Right atrium auricular region (tissue), 2 donors: ENCODE measurements around the gene EDDM3A. TPM values are rescaled to one million over a fixed set of nuclear protein-coding genes. Genes with fewer than 3 reads are reported as not detected.

Experiments
- DNase-seq: peaks from one replicate; pipeline ENCODE4 v3.0.0-alpha.2; 2019; ENCODE audit warnings: low spot score
- H3K27ac ChIP-seq, 2 donors: fragments of 200-600 bp; sonication (generic); 1 replicate in 1 of 2; 2 replicates in 1 of 2; pipeline ENCODE4 v1.5.1; 2016 to 2019
- H3K27me3 ChIP-seq, 2 donors: fragments of 200-600 bp; sonication (generic); one replicate each; pipeline versions ENCODE4 v1.5.1 to v1.6.0; 2017 to 2019
- H3K36me3 ChIP-seq: fragments of 200-600 bp; sonication (generic); one replicate; pipeline ENCODE4 v1.5.1; 2016
- H3K4me1 ChIP-seq, 2 donors: fragments of 200-600 bp; sonication (generic); one replicate each; pipeline versions ENCODE4 v1.5.1 to v1.6.0; 2017 to 2019
- H3K4me3 ChIP-seq, 2 donors: fragments of 200-600 bp; sonication (generic); 1 replicate in 1 of 2; 2 replicates in 1 of 2; pipeline ENCODE4 v1.5.1; 2017 to 2019; ENCODE audit warnings: mild to moderate bottlenecking in 1 of 2, moderate library complexity in 1 of 2
- H3K9me3 ChIP-seq, 2 donors: fragments of 200-600 bp; sonication (generic); one replicate each; pipeline ENCODE4 v1.5.1; 2019
- total RNA-seq, 2 donors: library from RNA; depleted of rRNA; stranded (reverse); fragments of >200 nt; gene quantifications; one replicate each; pipeline ENCODE4 v1.1.0, GENCODE V29; 2016
- TF ChIP-seq, protein P1 (sequence below), 2 donors: fragments of 200-600 bp; sonication (generic); IDR thresholded peaks; one replicate each; pipeline ENCODE4 v1.5.1; 2019; ENCODE audit warnings: antibody characterized with exemption in 2 of 2

EDDM3A gene
- total RNA-seq, 2 donors from 2014 or later: not detected

DNA sequence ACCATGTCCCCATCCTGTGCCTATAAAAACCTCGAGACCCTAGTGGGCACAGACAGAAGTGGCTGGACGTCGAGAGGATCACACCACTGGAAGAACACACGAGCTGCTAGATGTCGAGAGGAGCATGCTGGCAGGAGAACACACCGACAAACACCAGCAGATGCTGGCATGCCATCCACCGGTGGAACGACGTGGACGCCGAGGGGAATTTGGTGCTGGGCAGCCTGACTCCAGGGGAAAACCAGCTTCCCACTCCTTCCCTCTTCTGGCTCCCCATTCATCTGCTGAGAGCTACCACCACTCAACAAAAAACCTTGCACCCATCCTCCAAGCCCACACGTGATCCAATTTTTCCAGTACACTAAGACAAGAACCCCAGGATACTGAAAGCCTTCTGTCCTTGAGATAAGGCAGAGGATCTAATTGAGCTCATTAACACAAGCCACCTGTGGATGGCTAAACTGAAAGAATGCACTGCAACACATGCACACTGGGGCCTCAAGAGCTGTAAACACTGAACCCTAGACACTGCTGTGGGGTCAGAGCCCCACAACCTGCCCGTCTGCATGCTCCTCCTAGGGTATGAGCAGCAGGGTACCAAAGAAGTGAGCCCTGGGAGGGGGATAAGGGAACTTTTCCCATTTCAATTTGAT, 44.9 kb downstream of the EDDM3A start:
- DNase-seq: no peak
- TF ChIP-seq, protein P1, sequence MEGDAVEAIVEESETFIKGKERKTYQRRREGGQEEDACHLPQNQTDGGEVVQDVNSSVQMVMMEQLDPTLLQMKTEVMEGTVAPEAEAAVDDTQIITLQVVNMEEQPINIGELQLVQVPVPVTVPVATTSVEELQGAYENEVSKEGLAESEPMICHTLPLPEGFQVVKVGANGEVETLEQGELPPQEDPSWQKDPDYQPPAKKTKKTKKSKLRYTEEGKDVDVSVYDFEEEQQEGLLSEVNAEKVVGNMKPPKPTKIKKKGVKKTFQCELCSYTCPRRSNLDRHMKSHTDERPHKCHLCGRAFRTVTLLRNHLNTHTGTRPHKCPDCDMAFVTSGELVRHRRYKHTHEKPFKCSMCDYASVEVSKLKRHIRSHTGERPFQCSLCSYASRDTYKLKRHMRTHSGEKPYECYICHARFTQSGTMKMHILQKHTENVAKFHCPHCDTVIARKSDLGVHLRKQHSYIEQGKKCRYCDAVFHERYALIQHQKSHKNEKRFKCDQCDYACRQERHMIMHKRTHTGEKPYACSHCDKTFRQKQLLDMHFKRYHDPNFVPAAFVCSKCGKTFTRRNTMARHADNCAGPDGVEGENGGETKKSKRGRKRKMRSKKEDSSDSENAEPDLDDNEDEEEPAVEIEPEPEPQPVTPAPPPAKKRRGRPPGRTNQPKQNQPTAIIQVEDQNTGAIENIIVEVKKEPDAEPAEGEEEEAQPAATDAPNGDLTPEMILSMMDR (IDR thresholded peaks at IDR 0.05): no peak
- H3K36me3 ChIP-seq: no peaks in the 10 kb centered on the region
- no peak overlapping the region for H3K4me3 ChIP-seq
- no peaks in the 10 kb centered on the region for H3K27me3 ChIP-seq
- no peak overlapping the region for H3K27ac ChIP-seq
- H3K9me3 ChIP-seq: no peaks in the 10 kb centered on the region
- H3K4me1 ChIP-seq: no peaks in the 10 kb centered on the region

DNA sequence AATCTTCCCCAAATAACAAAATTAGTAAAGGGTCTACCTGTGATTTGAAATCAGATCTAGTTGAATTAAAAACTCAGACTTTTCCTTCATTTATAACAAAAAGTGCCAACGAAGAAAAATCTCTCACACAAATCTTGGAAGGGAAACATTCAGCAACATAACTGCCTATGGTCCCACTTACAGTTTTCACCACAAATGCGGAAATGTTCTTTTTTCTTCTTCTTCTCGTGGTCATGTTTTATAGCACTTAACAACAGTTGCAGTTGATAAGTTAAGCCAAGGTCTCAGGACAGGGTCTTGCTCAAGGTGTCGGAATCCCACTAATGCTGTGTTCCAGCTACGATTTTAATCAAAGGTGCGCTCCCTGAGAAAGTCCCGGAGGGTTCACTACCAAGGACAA, 45.5 kb downstream of the EDDM3A start:
- no peak for DNase-seq
- H3K9me3 ChIP-seq: no peaks in the 10 kb centered on the region
- no peaks in the 10 kb centered on the region for H3K27me3 ChIP-seq
- no peaks in the 10 kb centered on the region for H3K4me1 ChIP-seq
- H3K27ac ChIP-seq: no peak overlapping the region
- H3K4me3 ChIP-seq: no peak overlapping the region
- TF ChIP-seq, protein P1 (IDR thresholded peaks at IDR 0.05): no peak
- no peaks in the 10 kb centered on the region for H3K36me3 ChIP-seq

DNA sequence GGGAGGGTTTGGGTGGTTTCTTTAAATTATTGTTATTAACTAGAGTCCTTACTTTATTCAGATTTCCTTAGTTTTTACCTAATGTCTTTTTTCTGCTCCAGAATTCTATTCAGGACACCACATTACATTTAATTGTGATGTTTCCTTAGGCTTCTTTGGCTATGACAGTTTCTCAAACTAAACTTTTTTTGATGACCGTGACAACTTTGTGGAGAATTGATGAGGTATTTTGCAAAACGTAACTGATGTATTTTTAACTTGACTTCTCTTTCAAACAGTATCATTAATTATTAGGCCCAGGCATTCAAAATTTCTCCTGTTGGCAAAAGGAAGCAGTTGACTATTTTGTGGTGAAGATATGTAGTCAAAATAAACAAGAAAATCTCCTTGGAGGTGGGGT, 45.9 kb downstream of the EDDM3A start:
- TF ChIP-seq, protein P1 (IDR thresholded peaks at IDR 0.05): no peak
- H3K27me3 ChIP-seq: no peaks in the 10 kb centered on the region
- DNase-seq: no peak
- no peaks in the 10 kb centered on the region for H3K4me1 ChIP-seq
- no peak overlapping the region for H3K4me3 ChIP-seq
- no peak overlapping the region for H3K27ac ChIP-seq
- no peaks in the 10 kb centered on the region for H3K9me3 ChIP-seq
- no peaks in the 10 kb centered on the region for H3K36me3 ChIP-seq

DNA sequence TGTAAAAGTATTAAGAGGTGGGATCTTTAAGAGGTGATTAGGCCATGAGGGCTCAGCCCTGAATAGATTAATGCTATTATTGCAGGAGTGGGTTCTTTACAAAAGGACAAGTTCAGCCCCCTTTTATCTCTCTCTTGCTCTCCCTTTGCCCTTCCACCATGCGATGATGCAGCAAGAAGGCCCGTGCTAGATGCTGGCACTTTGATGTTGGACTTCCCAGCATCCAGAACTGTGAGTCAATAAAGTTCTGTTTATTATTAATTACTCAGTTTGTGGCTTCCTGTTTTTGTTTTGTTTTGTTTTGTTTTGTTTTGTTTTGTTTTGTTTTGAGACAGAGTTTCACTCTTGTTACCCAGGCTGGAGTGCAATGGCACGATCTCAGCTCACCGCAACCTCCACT, 46.9 kb downstream of the EDDM3A start:
- TF ChIP-seq, protein P1 (IDR thresholded peaks at IDR 0.05): no peak
- H3K4me1 ChIP-seq: no peaks in the 10 kb centered on the region

DNA sequence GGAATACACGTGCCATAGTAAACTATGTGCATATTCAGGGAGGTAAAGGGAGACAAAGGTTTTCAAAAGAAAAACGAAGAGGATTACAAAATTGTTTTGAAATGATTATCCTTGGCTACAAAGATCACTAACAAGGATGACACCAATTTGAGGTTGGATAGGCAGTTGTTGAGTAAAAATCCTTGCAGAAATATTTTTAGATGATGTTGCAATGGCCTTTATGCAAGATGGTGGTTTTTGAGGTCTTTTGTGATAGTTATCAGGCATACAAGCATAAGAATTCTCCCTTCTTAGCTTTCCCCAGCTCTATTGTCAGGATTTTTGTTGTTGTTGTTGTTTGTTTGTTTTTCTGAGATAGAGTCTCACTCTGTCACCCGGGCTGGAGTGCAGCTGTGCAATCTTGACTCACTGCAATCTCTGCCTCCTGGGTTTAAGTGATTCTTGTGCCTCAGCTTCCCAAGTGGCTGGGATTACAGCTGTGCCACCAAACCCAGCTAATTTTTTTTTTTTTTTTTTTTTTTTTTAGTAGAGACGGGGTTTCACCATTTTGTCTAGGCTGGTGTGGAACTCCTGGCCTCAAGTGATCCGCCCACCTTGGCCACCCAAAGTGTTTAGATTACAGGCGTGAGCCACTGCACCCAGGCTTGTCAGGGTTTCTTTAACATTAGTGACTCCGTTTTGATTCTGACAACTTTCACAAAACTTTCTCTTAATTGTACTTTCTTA, 49.1 kb downstream of the EDDM3A start:
- Histone ChIP-seq H3K9me3 (no peaks in the 10 kb centered on the region), H3K27me3 (no peaks in the 10 kb centered on the region), H3K27ac (no peak overlapping the region), H3K4me3 (no peak overlapping the region), H3K36me3 (no peaks in the 10 kb centered on the region), H3K4me1 (peaks cover 0 to 15% of the 10 kb centered on the region in 2 donors)
- no peak for DNase-seq
- TF ChIP-seq, protein P1 (IDR thresholded peaks at IDR 0.05): no peak

More for the DNA sequence above, 46.9 kb downstream of the EDDM3A start:
- no peak for DNase-seq
- Histone ChIP-seq H3K27me3 (no peaks in the 10 kb centered on the region), H3K36me3 (no peaks in the 10 kb centered on the region), H3K9me3 (no peaks in the 10 kb centered on the region), H3K27ac (no peak overlapping the region), H3K4me3 (no peak overlapping the region)
